ENCODE data around the gene MEGF10. TPM values are rescaled to one million over a fixed set of nuclear protein-coding genes. Genes with fewer than 3 reads are reported as not detected.

MEGF10 gene
- total RNA-seq, 1 donor from 2014 or later: 0.69 TPM

GRCh38 chr5:127320032-127320965, 29.7 kb downstream of the MEGF10 start:
- H3K9me3 Mint-ChIP-seq (ENCODE audit: unreplicated experiment): peaks cover 1% of the 10 kb centered on the region
- H3K27ac Mint-ChIP-seq (ENCODE audit: unreplicated experiment): no peak overlapping the region
- no peaks in the 10 kb centered on the region for H3K36me3 Mint-ChIP-seq (ENCODE audit: unreplicated experiment)
- H3K27me3 Mint-ChIP-seq (ENCODE audit: unreplicated experiment): no peaks in the 10 kb centered on the region
- DNase-seq: no peak
- H3K4me3 Mint-ChIP-seq (ENCODE audit: unreplicated experiment): no peak overlapping the region
- peaks cover 4% of the 10 kb centered on the region for H3K4me1 Mint-ChIP-seq (ENCODE audit: low read depth, unreplicated experiment)
- TF ChIP-seq CTCF (IDR thresholded peaks at IDR 0.05; ENCODE audit: partially characterized antibody, unreplicated experiment): no peak

GRCh38 chr5:127321465-127321864, 30.9 kb downstream of the MEGF10 start:
- Mint-ChIP-seq H3K4me3 (ENCODE audit: unreplicated experiment) (no peak overlapping the region), H3K36me3 (ENCODE audit: unreplicated experiment) (no peaks in the 10 kb centered on the region), H3K4me1 (ENCODE audit: low read depth, unreplicated experiment) (peaks cover 4% of the 10 kb centered on the region), H3K27ac (ENCODE audit: unreplicated experiment) (no peak overlapping the region), H3K27me3 (ENCODE audit: unreplicated experiment) (no peaks in the 10 kb centered on the region), H3K9me3 (ENCODE audit: unreplicated experiment) (peaks cover 1% of the 10 kb centered on the region)
- no peak for TF ChIP-seq CTCF (IDR thresholded peaks at IDR 0.05; ENCODE audit: partially characterized antibody, unreplicated experiment)
- no peak for DNase-seq

GRCh38 chr5:127322403-127322802, 31.8 kb downstream of the MEGF10 start:
- Mint-ChIP-seq H3K4me1 (ENCODE audit: low read depth, unreplicated experiment) (peaks cover 4% of the 10 kb centered on the region), H3K27ac (ENCODE audit: unreplicated experiment) (no peak overlapping the region), H3K36me3 (ENCODE audit: unreplicated experiment) (no peaks in the 10 kb centered on the region), H3K27me3 (ENCODE audit: unreplicated experiment) (no peaks in the 10 kb centered on the region), H3K9me3 (ENCODE audit: unreplicated experiment) (peaks cover 1% of the 10 kb centered on the region), H3K4me3 (ENCODE audit: unreplicated experiment) (no peak overlapping the region)
- no peak for DNase-seq
- no peak for TF ChIP-seq CTCF (IDR thresholded peaks at IDR 0.05; ENCODE audit: partially characterized antibody, unreplicated experiment)

GRCh38 chr5:127324756-127325155, 34.2 kb downstream of the MEGF10 start:
- H3K4me3 Mint-ChIP-seq (ENCODE audit: unreplicated experiment): no peak overlapping the region
- H3K9me3 Mint-ChIP-seq (ENCODE audit: unreplicated experiment): peaks cover 1% of the 10 kb centered on the region
- H3K4me1 Mint-ChIP-seq (ENCODE audit: low read depth, unreplicated experiment): peaks cover 4% of the 10 kb centered on the region
- no peak overlapping the region for H3K27ac Mint-ChIP-seq (ENCODE audit: unreplicated experiment)
- no peaks in the 10 kb centered on the region for H3K27me3 Mint-ChIP-seq (ENCODE audit: unreplicated experiment)
- no peaks in the 10 kb centered on the region for H3K36me3 Mint-ChIP-seq (ENCODE audit: unreplicated experiment)
- DNase-seq: no peak
- TF ChIP-seq CTCF (IDR thresholded peaks at IDR 0.05; ENCODE audit: partially characterized antibody, unreplicated experiment): no peak

GRCh38 chr5:127326431-127326830, 35.8 kb downstream of the MEGF10 start:
- Mint-ChIP-seq H3K36me3 (ENCODE audit: unreplicated experiment) (no peaks in the 10 kb centered on the region), H3K27ac (ENCODE audit: unreplicated experiment) (no peak overlapping the region), H3K4me1 (ENCODE audit: low read depth, unreplicated experiment) (peaks cover 4% of the 10 kb centered on the region), H3K9me3 (ENCODE audit: unreplicated experiment) (peaks cover 1% of the 10 kb centered on the region), H3K27me3 (ENCODE audit: unreplicated experiment) (no peaks in the 10 kb centered on the region), H3K4me3 (ENCODE audit: unreplicated experiment) (no peak overlapping the region)
- no peak for DNase-seq
- no peak for TF ChIP-seq CTCF (IDR thresholded peaks at IDR 0.05; ENCODE audit: partially characterized antibody, unreplicated experiment)

All from glutamatergic neuron (in vitro differentiated cells).